IPS DF 19.7 (cell line): ENCODE measurements around the gene RPS21.
"Not testable (repeated sequence)": the region's sequence is repeated elsewhere in the genome, so short reads cannot be mapped to it uniquely, and the experiment has no call there.

Experiments used
- DNase-seq: peaks from one replicate; pipeline ENCODE4 v3.0.0-alpha.2; 2013; ENCODE audit warnings: low read depth, low spot score

Gene RPS21

DNA sequence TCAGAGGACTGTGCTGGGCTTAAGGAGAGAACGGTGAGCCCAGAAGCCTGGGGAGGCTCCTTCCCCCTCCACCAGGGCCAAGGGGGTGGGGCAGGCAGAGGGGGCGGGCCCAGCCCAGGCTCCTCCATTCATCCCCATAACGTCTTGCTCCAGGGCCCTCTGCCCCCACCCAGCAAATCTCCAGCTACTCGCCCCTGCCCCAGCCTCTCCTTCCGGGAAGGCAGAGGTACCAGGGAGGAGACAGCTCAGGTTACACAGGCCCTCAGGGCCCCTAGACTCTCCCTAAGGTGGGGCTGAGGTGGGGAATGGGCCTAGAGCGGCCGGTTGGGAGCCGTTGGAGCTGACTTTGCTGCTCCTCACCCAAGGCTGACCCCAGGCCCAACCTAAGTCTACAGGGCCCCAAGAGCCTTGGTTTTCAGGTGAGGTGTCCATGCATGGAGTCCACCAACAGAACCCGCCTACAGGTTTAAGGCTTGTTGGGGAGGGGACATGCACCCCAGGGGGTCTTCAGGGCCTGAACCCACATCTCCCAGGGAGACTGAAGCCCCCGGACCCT is 21.0 kb upstream of the RPS21 start:
- no peak for DNase-seq

DNA sequence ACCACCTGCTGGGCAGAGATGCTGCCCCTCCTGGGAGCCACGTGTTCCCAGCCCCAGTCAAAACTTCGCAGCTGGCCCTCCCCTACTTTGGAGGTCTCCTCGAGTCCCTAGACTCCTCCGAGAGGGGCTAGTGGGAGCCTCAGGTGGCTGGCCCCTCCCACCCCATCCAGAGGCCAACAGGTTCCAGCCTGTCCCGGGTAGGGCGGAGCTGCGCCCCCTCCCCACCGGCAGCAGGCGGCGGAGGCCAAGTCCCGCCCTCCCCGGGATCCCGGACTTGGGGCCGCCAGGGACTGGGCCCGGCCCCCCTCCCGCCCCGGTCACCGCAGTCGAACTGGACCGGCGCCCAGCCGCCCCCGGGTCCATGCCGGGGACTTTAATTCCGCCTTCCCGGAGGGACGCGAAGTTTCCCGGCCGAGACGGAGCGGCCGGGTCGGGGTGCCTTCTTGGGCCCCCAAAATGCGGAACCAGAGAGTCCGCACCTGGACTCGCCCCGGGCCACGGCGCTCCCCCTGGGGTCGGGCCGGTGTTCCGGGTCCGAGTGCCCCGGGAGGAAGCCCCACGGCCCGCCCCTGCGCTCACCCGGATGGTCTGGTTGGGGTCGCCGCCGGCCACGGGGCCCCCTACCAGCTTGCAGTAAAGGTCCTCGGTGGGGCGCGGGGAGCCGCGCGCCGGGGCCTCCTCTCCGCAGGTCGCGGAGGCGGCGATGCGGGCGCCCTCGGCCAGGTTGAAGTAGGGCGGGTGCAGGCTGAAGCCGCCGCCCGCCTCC is 20.4 kb upstream of the RPS21 start:
- no peak for DNase-seq

DNA sequence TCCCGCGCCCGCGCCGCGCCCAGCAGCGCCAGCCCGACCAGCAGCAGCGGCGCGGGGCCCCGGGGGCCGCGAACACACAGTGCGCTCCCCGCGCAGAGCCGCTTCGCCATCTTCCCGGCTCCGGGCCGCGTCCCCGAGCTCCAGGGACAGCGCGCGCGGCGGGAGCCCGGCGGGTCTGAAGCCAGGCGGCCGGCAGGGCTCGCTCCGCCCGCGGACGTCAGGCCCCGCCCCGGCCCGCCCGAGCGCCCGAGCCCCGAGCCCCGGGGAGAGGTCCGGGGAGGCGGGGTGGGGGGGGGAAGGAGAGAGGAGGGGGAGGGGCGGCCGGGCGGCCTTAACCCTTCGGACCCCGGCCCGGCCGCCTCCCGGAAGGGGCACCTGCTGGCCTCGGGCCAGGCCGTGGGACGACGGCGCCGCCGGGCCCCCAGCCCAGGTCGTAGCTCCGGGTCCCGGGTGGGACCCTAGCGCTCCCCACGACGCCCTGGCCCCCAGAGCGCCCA is 19.7 kb upstream of the RPS21 start, which contains the start of gene LAMA5:
TSS of gene LAMA5 (minus strand) at position 177 of the 497 bp plus-strand sequence. CDS start at position 110, 67 bp downstream.
- DNase-seq: no peak

DNA sequence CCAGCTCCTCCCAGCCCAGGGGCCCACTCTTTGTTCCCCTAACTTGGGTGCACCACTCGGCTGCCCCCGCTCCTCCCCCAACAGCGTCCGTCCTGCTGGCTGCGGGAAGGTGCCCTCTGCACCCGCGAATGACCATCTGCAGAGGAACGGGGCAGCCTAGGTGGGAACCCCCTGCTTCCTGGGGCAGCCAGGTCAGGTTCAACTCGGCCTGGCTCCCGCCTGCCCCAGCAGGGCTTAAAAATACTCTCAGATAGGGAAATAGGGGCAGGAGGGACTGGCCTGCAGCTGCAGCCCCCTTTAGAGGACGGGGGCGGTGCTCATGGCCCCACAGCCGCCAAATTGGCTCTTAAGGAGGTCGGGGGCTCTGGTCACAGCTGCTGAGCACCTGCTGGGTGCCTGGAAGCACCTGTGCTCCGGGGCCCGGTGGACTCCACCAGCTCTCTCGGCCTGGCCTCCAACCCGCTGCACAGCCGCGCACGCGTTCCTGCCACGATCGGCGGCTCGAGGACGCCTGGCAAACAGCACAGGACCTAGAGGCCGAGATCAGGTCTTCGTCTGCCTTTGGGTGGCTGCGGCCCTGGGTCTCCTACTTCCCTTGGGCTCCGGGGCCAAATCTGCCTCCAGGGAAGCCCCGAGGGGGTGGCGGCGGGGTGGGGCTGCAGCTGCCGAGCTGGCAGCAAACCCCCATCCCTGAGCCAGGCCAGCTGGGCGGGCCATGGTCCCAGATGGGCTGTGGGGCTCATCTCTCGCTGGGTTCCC is 19.1 kb upstream of the RPS21 start:
- no peak for DNase-seq

DNA sequence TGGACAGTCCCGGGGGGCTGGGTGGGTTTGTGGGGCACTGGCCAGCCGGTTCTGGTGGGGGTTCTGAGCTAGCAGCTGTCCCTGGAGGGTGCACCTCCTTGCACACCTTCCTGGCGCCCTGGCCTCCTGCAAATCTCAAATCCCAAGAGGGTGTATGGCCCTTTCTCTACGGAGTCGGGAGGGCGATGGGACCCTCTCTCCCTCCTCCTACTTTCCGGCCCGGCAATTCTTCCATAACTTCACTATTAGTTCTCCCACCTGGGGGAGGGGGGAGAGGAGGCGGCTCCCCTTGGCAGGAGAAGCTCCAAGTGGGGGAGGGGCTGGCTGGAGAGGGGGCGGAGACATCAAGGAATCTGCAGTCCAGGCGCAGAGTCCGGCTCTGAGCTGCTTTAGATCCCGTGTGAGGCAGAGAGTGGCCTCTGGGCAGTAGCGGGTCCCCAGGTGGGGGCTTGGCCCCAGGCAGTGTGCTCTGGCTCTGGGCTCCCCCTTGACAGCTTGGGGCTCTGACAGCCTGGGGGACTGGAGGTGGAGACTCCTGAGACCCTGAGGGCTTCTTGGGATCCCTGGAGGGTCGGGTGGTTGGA is 18.4 kb upstream of the RPS21 start:
- DNase-seq: no peak

GRCh38 chr20:62368976-62369814 is 17.7 kb upstream of the RPS21 start:
- no peak for DNase-seq

DNA sequence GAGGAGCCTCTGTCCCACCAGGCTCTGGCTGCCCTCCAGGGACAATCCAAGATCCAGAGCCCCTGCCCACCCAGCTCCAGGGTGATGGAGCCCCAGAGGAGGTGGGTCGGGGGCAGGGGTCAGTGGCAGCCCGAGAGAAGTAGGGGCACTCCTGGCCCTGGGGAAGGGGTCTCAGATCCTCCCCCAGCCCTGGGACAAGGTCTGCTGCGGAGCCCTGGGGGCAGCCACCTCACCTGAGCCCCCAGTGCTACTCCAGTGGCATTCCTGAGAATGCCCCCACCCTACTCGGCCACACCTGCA is 17.1 kb upstream of the RPS21 start:
- no peak for DNase-seq

- no peak for DNase-seq
Measured at GRCh38 chr20:62370115-62370806, 16.6 kb upstream of the RPS21 start.

GRCh38 chr20:62370807-62371587 is 15.9 kb upstream of the RPS21 start:
- DNase-seq: no peak

- DNase-seq: no peak
Measured at GRCh38 chr20:62371588-62372041, 15.3 kb upstream of the RPS21 start.

GRCh38 chr20:62372042-62372993 is 14.6 kb upstream of the RPS21 start:
- DNase-seq: no peak

- not testable (repeated sequence) for DNase-seq
Measured at GRCh38 chr20:62373631-62374179, 13.2 kb upstream of the RPS21 start.

GRCh38 chr20:62374331-62375152 is 12.4 kb upstream of the RPS21 start:
- no peak for DNase-seq

DNA sequence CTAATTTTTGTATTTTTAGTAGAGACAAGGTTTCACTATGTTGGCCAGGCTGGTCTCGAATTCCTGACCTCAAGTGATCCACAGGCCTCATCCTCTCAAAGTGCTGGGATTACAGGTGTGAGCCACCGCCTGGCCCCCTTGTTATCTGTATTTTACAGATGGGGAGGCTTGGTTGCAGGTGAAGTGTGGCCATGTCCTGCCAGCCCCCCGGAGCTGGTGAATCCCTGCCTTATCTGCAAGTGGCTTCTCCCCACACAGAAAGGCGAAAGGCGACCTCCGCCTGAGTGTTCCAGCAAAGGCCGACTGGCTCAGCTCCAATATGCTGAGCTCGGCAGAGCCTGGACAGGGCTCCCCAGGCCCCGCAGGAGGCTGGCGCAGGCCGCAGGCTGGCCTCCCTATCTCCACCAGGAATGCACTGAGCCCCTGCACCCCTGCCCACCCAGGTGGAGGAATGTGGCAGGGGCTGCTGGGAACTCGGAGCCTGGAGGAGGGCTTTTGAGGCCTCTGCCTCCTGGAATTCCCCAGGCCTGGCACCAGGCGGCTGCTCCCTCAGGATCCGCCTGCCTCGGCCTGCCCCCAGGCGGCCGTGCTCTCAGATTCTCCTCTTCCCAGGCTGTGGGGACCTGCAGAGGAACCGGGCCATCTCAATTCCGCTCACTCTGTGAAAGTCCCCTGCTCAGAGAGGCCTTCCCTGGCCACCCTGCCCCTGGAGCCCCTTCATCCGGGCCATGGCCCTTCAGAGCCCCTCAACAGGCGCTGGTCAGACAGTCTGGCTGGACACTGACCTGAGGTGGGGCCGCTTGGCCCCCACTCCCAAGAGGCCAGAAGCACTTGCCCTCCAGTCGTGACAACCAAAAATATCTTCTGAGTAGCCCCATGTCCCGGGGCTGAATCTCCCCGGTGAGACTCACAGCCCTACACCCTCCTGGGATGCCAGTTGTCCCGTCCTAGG is 10.5 kb upstream of the RPS21 start:
- no peak for DNase-seq

DNA sequence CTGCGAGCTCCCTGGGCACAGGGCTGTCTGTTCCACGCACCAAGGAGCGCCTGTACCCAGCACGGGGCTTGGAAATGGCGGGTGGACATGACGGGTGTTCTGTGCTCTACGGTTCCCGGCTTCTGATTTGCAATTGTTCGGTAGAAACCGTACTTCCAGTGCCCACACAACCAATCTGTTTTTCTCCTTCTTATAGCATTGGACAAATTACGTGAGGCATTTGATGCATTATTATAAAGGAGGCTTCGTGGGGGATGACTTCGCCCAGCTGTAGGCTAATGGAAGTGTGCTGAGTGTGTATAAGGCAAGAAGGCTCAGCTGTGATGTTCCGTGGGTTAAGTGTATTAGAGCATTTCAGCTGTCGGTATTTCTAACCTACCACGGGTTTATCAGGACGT is 9.8 kb upstream of the RPS21 start:
- DNase-seq: no peak

DNA sequence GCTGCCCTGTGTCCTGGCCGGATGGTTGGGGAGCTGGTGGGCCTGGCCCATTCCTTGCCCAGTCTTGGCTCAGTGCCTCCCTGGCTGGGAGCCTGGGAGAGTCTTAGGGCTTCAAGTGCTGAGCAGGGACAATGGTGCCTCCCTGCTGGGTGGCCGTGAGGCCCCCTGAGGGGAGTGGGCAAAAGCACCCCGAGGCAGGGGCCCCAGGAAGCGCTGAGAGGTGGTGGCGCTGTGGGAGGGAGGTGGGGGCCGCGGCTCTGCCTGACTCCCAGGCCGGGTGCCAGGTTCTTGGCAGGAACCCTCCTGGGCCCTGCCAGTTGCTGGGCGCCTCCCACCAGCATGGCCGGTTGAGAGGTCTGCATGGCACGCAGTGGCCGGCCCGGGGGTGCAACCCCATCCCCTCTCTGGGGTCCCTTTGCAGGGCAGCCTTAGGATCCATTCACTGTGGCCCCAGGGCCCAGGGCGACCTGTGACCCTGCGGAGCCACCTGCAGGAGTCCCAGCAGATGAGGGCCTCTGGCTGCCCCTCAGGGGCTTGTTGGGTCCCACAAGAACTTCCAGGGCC is 9.2 kb upstream of the RPS21 start:
- no peak for DNase-seq
